Measurements from ENCODE around the gene ZNF423. TPM values are rescaled to one million over a fixed set of nuclear protein-coding genes. Genes with fewer than 3 reads are reported as not detected.

The ZNF423 gene
- polyA plus RNA-seq, 1 experiment, result 0.11 TPM

DNA sequence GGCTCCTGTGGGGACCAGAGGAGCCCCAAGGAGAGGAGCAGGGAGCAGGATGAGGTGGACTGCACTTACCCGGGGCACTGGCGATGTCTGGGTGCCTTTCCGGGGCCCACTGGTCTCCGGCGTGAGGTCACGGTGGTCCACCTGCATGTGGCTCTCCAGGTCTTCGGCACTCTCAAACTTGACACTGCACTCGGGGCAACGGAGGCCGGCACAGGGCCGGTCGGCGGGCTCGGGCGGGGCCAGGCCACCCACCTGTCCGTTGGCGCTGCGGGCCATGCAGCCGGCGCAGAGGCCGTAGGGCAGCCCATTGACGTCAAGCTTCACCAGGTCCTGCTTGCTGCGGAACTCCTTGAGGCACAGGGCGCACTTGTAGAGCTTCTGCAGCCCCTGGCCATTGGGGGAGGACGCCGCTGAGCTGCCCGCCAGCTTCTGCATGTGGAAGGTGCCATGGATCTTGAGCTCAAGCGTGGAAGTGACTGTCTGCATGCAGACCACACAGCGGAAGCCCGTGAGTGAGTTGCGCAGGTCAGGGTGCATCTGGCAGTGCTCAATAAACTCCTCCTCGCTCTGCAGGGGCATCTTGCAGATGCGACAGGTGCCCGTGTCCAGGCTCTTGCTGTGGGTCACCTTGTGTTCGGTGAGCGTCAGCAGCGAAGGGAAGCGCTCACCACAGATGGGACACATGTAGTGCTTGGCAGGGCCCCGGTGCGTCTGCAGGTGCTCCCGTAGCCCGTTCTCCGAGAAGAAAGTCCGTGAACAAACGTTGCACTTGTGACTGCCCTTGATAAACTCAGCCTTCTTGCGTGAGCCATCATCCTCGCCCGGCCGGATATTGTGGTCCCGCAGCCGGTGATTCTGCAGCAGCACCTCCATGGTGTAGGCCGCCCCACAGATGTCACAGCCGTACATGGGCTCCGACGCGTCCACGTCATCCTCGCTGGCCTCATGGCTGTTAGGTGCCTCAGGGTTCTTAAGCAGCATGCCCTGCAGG, 220.0 kb downstream of the ZNF423 start:
- no peak overlapping the region for H3K4me3 ChIP-seq (ENCODE audit: low read depth, low read length)
- DNase-seq (ENCODE audit: low read depth, low spot score), result no peak
- no peak overlapping the region for H3K27ac ChIP-seq (ENCODE audit: low read depth, low read length)
- peaks cover 2% of the 10 kb centered on the region for H3K27me3 ChIP-seq (ENCODE audit: control insufficient read depth, insufficient read depth, low read length)
- ChIA-PET POLR2A (no interaction called here), CTCF (no interaction called here)
- TF ChIP-seq, protein P1, sequence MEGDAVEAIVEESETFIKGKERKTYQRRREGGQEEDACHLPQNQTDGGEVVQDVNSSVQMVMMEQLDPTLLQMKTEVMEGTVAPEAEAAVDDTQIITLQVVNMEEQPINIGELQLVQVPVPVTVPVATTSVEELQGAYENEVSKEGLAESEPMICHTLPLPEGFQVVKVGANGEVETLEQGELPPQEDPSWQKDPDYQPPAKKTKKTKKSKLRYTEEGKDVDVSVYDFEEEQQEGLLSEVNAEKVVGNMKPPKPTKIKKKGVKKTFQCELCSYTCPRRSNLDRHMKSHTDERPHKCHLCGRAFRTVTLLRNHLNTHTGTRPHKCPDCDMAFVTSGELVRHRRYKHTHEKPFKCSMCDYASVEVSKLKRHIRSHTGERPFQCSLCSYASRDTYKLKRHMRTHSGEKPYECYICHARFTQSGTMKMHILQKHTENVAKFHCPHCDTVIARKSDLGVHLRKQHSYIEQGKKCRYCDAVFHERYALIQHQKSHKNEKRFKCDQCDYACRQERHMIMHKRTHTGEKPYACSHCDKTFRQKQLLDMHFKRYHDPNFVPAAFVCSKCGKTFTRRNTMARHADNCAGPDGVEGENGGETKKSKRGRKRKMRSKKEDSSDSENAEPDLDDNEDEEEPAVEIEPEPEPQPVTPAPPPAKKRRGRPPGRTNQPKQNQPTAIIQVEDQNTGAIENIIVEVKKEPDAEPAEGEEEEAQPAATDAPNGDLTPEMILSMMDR (IDR thresholded peaks at IDR 0.05; ENCODE audit: low read depth, low read length), result no peak
- H3K9me3 ChIP-seq (ENCODE audit: control insufficient read depth, insufficient read depth, low read length), result peaks cover 22% of the 10 kb centered on the region

DNA sequence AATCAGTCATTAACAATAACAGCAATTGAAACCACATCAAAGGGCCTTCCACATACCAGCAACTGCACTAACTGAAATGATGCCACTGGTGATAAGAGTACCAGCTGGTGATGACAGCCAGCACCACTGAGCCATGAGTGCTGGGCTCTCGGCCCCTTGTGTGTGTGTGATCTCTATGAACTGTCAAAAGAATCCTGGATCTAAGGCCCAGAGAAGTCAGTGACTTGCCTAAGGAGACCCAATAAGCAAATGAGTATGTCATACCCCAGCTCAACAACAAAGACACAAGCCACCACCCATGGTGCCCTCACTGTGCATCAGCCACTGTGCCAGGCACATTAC, 220.9 kb downstream of the ZNF423 start:
- TF ChIP-seq, protein P1 (IDR thresholded peaks at IDR 0.05; ENCODE audit: low read depth, low read length), result no peak
- no peak overlapping the region for H3K4me3 ChIP-seq (ENCODE audit: low read depth, low read length)
- ChIA-PET POLR2A (no interaction called here), CTCF (no interaction called here)
- no peak overlapping the region for H3K27ac ChIP-seq (ENCODE audit: low read depth, low read length)
- H3K27me3 ChIP-seq (ENCODE audit: control insufficient read depth, insufficient read depth, low read length), result peaks cover 4% of the 10 kb centered on the region
- peaks cover 22% of the 10 kb centered on the region for H3K9me3 ChIP-seq (ENCODE audit: control insufficient read depth, insufficient read depth, low read length)
- no peak for DNase-seq (ENCODE audit: low read depth, low spot score)

DNA sequence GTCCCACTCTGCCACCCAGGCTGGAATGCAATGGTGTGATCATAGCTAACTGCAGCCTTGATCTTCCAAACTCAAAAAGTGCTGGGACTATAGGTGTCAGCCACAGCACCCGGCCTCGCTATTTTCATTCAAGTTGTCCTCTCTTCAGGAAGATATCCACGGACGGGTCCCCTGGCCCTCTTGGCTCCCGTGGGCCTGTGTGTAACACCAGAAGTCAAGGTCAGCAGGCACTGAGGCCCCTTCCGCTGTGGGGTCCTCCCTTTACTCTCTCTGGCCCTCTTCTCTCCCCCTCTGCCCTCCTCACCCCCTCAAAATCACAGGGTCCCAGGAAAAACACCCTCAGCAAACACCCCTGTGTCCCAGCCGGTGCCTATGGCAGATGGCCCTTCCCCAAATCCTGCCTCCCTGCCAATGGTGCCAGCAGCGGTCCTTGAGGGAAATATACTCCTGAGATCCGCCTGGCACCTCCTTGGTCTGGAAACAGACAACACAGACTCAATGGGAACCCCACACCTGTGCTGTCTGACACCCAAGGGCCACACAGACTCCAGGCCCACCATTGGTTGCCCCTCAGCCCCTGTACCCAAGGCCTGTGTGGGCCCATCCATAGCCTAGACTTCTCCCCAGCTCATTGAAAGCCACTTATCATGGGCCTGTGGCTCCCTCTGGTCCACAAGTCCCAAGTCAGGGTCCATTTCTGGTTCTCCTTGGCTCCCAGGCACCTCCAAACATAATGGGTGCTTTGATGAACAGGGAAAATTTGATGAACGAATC, 221.5 kb downstream of the ZNF423 start:
- Histone ChIP-seq H3K27me3 (ENCODE audit: control insufficient read depth, insufficient read depth, low read length) (peaks cover 4% of the 10 kb centered on the region), H3K27ac (ENCODE audit: low read depth, low read length) (no peak overlapping the region), H3K9me3 (ENCODE audit: control insufficient read depth, insufficient read depth, low read length) (peaks cover 22% of the 10 kb centered on the region), H3K4me3 (ENCODE audit: low read depth, low read length) (no peak overlapping the region)
- TF ChIP-seq, protein P1 (IDR thresholded peaks at IDR 0.05; ENCODE audit: low read depth, low read length), result no peak
- ChIA-PET CTCF (no interaction called here), POLR2A (no interaction called here)
- DNase-seq (ENCODE audit: low read depth, low spot score), result no peak

DNA sequence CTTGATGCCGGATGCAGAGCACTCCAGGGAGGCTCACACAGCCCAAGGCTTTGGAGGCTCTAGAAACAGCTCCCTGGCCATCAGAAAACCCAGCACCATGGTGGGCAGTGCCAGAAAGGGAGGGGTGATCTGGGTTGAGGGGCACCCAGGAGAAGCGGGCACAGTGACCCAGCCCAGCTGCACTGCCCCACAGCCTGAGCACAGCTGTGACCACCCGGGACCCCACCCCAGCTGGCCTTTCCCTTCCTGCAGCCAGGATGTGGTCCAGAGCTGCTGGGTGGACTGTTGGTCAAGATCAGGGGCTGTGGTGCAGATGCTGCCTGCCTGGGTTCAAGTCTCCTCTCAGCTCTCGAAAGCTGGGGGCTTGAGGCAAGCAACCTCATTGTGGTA, 223.1 kb downstream of the ZNF423 start:
- H3K9me3 ChIP-seq (ENCODE audit: control insufficient read depth, insufficient read depth, low read length), result peaks cover 17% of the 10 kb centered on the region
- ChIA-PET POLR2A (no interaction called here), CTCF (interaction anchor here (0.6 kb wide), 1 partner anchor 55 kb away, joined by 3 read pairs; no protein-coding TSS in a partner anchor)
- peaks cover 4% of the 10 kb centered on the region for H3K27me3 ChIP-seq (ENCODE audit: control insufficient read depth, insufficient read depth, low read length)
- TF ChIP-seq, protein P1 (IDR thresholded peaks at IDR 0.05; ENCODE audit: low read depth, low read length), result no peak
- no peak overlapping the region for H3K27ac ChIP-seq (ENCODE audit: low read depth, low read length)
- no peak for DNase-seq (ENCODE audit: low read depth, low spot score)
- no peak overlapping the region for H3K4me3 ChIP-seq (ENCODE audit: low read depth, low read length)
